Heart left ventricle (tissue), 13 donors: ENCODE results near the gene NTPCR.
"Not testable (repeated sequence)": the region's sequence is repeated elsewhere in the genome, so short reads cannot be mapped to it uniquely, and the experiment has no call there.

Experiments used
- POLR2A ChIP-seq, 2 donors: fragments of 450-650 bp; IDR thresholded peaks; one replicate each; pipeline ENCODE4 v1.6.1; 2017; ENCODE audit warnings: antibody characterized with exemption in 2 of 2, mild to moderate bottlenecking in 2 of 2, moderate library complexity in 2 of 2
- TF ChIP-seq, protein P1 (sequence below), 12 donors: fragments of 200-600 bp; sonication (generic) in 4 of 12; IDR thresholded peaks; one replicate each; pipeline versions ENCODE4 v1.5.0 to v1.8.0; 2018 to 2022; ENCODE audit warnings: antibody characterized with exemption in 12 of 12, mild to moderate bottlenecking in 5 of 12
- donor health status: ischemic (EF 13 %, LVEDD 7.1; RV severe dilation, severe dysfunction).
- donor health status: DM: no; HTN: yes; CAD: no.
- donor health status: DM: no; HTN: no; CAD: no.
- donor health status: ischemic (EF 25% LVEDD 6.9; RV normal size, moderate dysfunction).
- donor health status: ischemic (EF 25% LVEDD 5.7; RV mildly dilated, moderate dysfunction).
- donor health status: ischemic (EF 35%, LVEDD 5.7; RV mildly dilated, moderate dysfunction).
- donor health status: nonischemic (EF 11% LVEDD 7.7; RV severe dilation, severe dysfunction).
- donor health status: DM: yes; HTN: yes; CAD: no.
- donor health status: PGD.
- donor health status: ischemic (EF 29% LVEDD 5.4; RV normal size, mild dysfunction).
- donor health status: nonischemic (EF 23%, LVEDD 6.1; RV moderate dilation, normal function).

DNA sequence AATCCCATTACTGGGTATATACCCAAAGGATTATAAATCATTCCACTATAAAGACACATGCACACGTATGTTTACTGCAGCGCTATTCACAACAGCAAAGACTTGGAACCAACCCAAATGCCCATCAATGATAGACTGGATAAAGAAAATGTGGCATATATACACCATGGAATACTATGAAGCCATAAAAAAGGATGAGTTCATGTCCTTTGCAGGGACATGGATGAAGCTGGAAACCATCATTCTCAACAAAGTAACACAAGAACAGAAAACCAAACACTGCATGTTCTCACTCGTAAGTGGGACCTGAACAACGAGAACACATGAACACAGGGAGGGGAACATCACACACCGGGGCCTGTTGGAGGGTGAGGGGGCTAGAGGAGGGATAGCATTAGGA, 53.2 kb downstream of the NTPCR start:
- TF ChIP-seq, protein P1, sequence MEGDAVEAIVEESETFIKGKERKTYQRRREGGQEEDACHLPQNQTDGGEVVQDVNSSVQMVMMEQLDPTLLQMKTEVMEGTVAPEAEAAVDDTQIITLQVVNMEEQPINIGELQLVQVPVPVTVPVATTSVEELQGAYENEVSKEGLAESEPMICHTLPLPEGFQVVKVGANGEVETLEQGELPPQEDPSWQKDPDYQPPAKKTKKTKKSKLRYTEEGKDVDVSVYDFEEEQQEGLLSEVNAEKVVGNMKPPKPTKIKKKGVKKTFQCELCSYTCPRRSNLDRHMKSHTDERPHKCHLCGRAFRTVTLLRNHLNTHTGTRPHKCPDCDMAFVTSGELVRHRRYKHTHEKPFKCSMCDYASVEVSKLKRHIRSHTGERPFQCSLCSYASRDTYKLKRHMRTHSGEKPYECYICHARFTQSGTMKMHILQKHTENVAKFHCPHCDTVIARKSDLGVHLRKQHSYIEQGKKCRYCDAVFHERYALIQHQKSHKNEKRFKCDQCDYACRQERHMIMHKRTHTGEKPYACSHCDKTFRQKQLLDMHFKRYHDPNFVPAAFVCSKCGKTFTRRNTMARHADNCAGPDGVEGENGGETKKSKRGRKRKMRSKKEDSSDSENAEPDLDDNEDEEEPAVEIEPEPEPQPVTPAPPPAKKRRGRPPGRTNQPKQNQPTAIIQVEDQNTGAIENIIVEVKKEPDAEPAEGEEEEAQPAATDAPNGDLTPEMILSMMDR (IDR thresholded peaks at IDR 0.05): not testable (repeated sequence)
- not testable (repeated sequence) for TF ChIP-seq POLR2A (IDR thresholded peaks at IDR 0.05)
